Nephron progenitor cell (in vitro differentiated cells): ENCODE results near the gene CFAP57.
A peak's percentile ranks its signal among the peaks of the same experiment; 100 is the strongest.

ENCODE experiments used
- DNase-seq: peaks from one replicate; pipeline ENCODE4 v3.0.0; 2021
- H3K27ac Mint-ChIP-seq: 2 replicates; pipeline ENCODE4 v1.8.0; 2021; ENCODE audit warnings: mild to moderate bottlenecking, moderate library complexity, mixed read lengths
- H3K27me3 Mint-ChIP-seq: 2 replicates; pipeline ENCODE4 v1.8.0; 2021; ENCODE audit warnings: mild to moderate bottlenecking, low read depth, mixed read lengths; ENCODE audit not compliant: poor library complexity
- H3K36me3 Mint-ChIP-seq: 2 replicates; pipeline ENCODE4 v1.8.0; 2021; ENCODE audit warnings: low read depth, mixed read lengths
- H3K4me1 Mint-ChIP-seq: 2 replicates; pipeline ENCODE4 v1.8.0; 2021; ENCODE audit warnings: mixed read lengths
- H3K4me3 Mint-ChIP-seq: 2 replicates; pipeline ENCODE4 v1.8.0; 2021; ENCODE audit warnings: mild to moderate bottlenecking, moderate library complexity, mixed read lengths
- H3K9me3 Mint-ChIP-seq: 2 replicates; pipeline ENCODE4 v1.8.0; 2021; ENCODE audit warnings: mild to moderate bottlenecking, moderate library complexity, mixed read lengths
- CTCF ChIP-seq: fragments of 200-600 bp; sonication (generic); IDR thresholded peaks from 2 replicates; pipeline ENCODE4 v1.5.0; 2021; ENCODE audit warnings: antibody characterized with exemption

The CFAP57 gene

GRCh38 chr1:43238085-43238484 lies 66.0 kb downstream of the CFAP57 start:
- no peak overlapping the region for H3K4me3 Mint-ChIP-seq
- no peaks in the 10 kb centered on the region for H3K36me3 Mint-ChIP-seq
- peak; percentile 66 for TF ChIP-seq CTCF
- peaks cover 4% of the 10 kb centered on the region for H3K4me1 Mint-ChIP-seq
- H3K27ac Mint-ChIP-seq: no peak overlapping the region
- H3K27me3 Mint-ChIP-seq: peaks cover 28% of the 10 kb centered on the region
- no peaks in the 10 kb centered on the region for H3K9me3 Mint-ChIP-seq
- DNase-seq: peak; percentile 68

- Mint-ChIP-seq H3K27me3 (peaks cover 28% of the 10 kb centered on the region), H3K9me3 (no peaks in the 10 kb centered on the region), H3K27ac (no peak overlapping the region), H3K4me1 (peaks cover 4% of the 10 kb centered on the region), H3K36me3 (no peaks in the 10 kb centered on the region), H3K4me3 (no peak overlapping the region)
- TF ChIP-seq CTCF: no peak
- DNase-seq: no peak
Observed at GRCh38 chr1:43238991-43239469, 66.9 kb downstream of the CFAP57 start.

GRCh38 chr1:43239484-43239883 lies 67.4 kb downstream of the CFAP57 start:
- DNase-seq: no peak
- TF ChIP-seq CTCF: no peak
- peaks cover 30% of the 10 kb centered on the region for H3K27me3 Mint-ChIP-seq
- H3K9me3 Mint-ChIP-seq: peaks cover 3% of the 10 kb centered on the region
- peaks cover 4% of the 10 kb centered on the region for H3K4me1 Mint-ChIP-seq
- H3K4me3 Mint-ChIP-seq: no peak overlapping the region
- H3K27ac Mint-ChIP-seq: no peak overlapping the region
- H3K36me3 Mint-ChIP-seq: no peaks in the 10 kb centered on the region

GRCh38 chr1:43241413-43241836 lies 69.3 kb downstream of the CFAP57 start:
- Mint-ChIP-seq H3K36me3 (no peaks in the 10 kb centered on the region), H3K27me3 (peaks cover 31% of the 10 kb centered on the region), H3K9me3 (peaks cover 17% of the 10 kb centered on the region), H3K27ac (no peak overlapping the region), H3K4me1 (peaks cover 4% of the 10 kb centered on the region), H3K4me3 (no peak overlapping the region)
- TF ChIP-seq CTCF: no peak
- no peak for DNase-seq

- DNase-seq: no peak
- Mint-ChIP-seq H3K4me1 (peaks cover 2% of the 10 kb centered on the region), H3K4me3 (no peak overlapping the region), H3K27ac (no peak overlapping the region), H3K9me3 (peaks cover 36% of the 10 kb centered on the region), H3K27me3 (peaks cover 27% of the 10 kb centered on the region), H3K36me3 (no peaks in the 10 kb centered on the region)
- TF ChIP-seq CTCF: no peak
Observed at GRCh38 chr1:43243299-43243698, 71.2 kb downstream of the CFAP57 start.

GRCh38 chr1:43246466-43247213 lies 74.5 kb downstream of the CFAP57 start:
- Mint-ChIP-seq H3K27me3 (peaks cover 19% of the 10 kb centered on the region), H3K27ac (no peak overlapping the region), H3K36me3 (no peaks in the 10 kb centered on the region), H3K9me3 (peaks cover 60% of the 10 kb centered on the region), H3K4me3 (no peak overlapping the region), H3K4me1 (no peaks in the 10 kb centered on the region)
- DNase-seq: no peak
- no peak for TF ChIP-seq CTCF
